SU-DHL-6 (cell line): Measurements from ENCODE around the gene RBM23.

Experiments used
- EZH2phosphoT487 ChIP-seq: fragments of 200-600 bp; sonication (generic), shearing (Covaris generic); conservative IDR thresholded peaks from 2 replicates; pipeline ENCODE4 v1.6.1; 2018; ENCODE audit warnings: mild to moderate bottlenecking, antibody characterized with exemption, low read length, moderate library complexity, mixed read lengths
- TF ChIP-seq, protein P1 (sequence below): fragments of 200-600 bp; sonication (generic); IDR thresholded peaks from one replicate; pipeline ENCODE4 v1.5.1; 2017; ENCODE audit warnings: antibody characterized with exemption, mild to moderate bottlenecking, low read length, moderate library complexity; ENCODE audit not compliant: insufficient read depth, poor library complexity, severe bottlenecking

DNA sequence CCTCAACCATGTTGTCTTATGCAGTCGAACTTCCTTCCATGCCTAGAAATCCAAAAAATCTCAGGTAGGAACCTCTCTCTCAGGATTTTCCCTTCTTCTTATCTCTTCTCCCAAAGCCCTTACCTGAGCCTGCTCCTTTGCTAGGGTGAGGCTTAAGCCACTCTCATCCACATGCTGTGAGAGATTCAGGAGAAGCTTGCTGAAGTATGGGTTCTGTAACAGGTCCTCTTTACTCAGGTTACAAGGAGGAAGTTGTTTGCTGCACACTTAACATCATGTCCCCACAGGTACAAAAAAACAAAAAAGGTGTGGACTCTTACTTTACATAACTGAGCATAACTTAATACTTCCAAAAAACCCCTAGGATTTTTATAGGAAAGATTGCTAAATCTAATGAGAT lies 33.5 kb upstream of the RBM23 start:
- TF ChIP-seq, protein P1, sequence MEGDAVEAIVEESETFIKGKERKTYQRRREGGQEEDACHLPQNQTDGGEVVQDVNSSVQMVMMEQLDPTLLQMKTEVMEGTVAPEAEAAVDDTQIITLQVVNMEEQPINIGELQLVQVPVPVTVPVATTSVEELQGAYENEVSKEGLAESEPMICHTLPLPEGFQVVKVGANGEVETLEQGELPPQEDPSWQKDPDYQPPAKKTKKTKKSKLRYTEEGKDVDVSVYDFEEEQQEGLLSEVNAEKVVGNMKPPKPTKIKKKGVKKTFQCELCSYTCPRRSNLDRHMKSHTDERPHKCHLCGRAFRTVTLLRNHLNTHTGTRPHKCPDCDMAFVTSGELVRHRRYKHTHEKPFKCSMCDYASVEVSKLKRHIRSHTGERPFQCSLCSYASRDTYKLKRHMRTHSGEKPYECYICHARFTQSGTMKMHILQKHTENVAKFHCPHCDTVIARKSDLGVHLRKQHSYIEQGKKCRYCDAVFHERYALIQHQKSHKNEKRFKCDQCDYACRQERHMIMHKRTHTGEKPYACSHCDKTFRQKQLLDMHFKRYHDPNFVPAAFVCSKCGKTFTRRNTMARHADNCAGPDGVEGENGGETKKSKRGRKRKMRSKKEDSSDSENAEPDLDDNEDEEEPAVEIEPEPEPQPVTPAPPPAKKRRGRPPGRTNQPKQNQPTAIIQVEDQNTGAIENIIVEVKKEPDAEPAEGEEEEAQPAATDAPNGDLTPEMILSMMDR, result no peak
- no peak for TF ChIP-seq EZH2phosphoT487
